Activated T-cell treated with anti-CD3 and anti-CD28 coated beads for 48 hours (primary cell): Measurements from ENCODE around the gene SYT12.

Experiments used
- DNase-seq: peaks from one replicate; pipeline ENCODE4 v3.0.0-alpha.2; 2020; ENCODE audit warnings: low read depth

Gene SYT12

GRCh38 chr11:67055812-67056211, 32.9 kb downstream of the SYT12 start:
- no peak for DNase-seq

GRCh38 chr11:67056267-67057204, 33.6 kb downstream of the SYT12 start, which contains the start of gene RHOD:
TSS of gene RHOD (plus strand) at chr11:67056847. CDS start at chr11:67056903, 56 bp downstream.
- no peak for DNase-seq

GRCh38 chr11:67057205-67057672, 34.3 kb downstream of the SYT12 start:
- DNase-seq, result no peak

GRCh38 chr11:67058506-67058905, 35.6 kb downstream of the SYT12 start:
- no peak for DNase-seq

- DNase-seq, result no peak
These were observed 36.7 kb downstream of the SYT12 start for GRCh38 chr11:67059671-67060070.

GRCh38 chr11:67060111-67060522, 37.2 kb downstream of the SYT12 start:
- no peak for DNase-seq

- no peak for DNase-seq
These were observed 39.8 kb downstream of the SYT12 start for GRCh38 chr11:67062526-67063373.

GRCh38 chr11:67066333-67066709, 43.4 kb downstream of the SYT12 start:
- no peak for DNase-seq

GRCh38 chr11:67071420-67072284, 48.7 kb downstream of the SYT12 start:
- peak; percentile 77 for DNase-seq

GRCh38 chr11:67072295-67072694, 49.4 kb downstream of the SYT12 start:
- DNase-seq, result no peak

GRCh38 chr11:67073908-67074307, 51.0 kb downstream of the SYT12 start:
- DNase-seq, result no peak

- no peak for DNase-seq
These were observed 53.3 kb downstream of the SYT12 start for GRCh38 chr11:67076202-67076601.

- DNase-seq, result no peak
These were observed 56.3 kb downstream of the SYT12 start for GRCh38 chr11:67079065-67079705.

GRCh38 chr11:67082071-67082791, 59.3 kb downstream of the SYT12 start:
- DNase-seq, result no peak

- no peak for DNase-seq
These were observed 60.9 kb downstream of the SYT12 start for GRCh38 chr11:67083786-67084366.

GRCh38 chr11:67085617-67086016, 62.7 kb downstream of the SYT12 start:
- DNase-seq, result no peak

- DNase-seq, result no peak
These were observed 67.8 kb downstream of the SYT12 start for GRCh38 chr11:67090717-67091116.

GRCh38 chr11:67095214-67095507, 72.2 kb downstream of the SYT12 start:
- no peak for DNase-seq

GRCh38 chr11:67098799-67099429, 76.0 kb downstream of the SYT12 start:
- no peak for DNase-seq

- no peak for DNase-seq
These were observed 76.9 kb downstream of the SYT12 start for GRCh38 chr11:67099831-67100324.
